K562 (cell line): Measurements from ENCODE around the gene MUCL3. TPM values are rescaled to one million over a fixed set of nuclear protein-coding genes. Genes with fewer than 3 reads are reported as not detected.
"Not testable (repeated sequence)": the region's sequence is repeated elsewhere in the genome, so short reads cannot be mapped to it uniquely, and the experiment has no call there.

Experiments used
- ATAC-seq: fragments of 200-7000 bp; cut with Tn5 transposase; 3 replicates; pipeline ENCODE4 v1.9.1; 2020; ENCODE audit warnings: moderate library complexity
- BruUV-seq: library from RNA; stranded (reverse); fragments of 400-500 nt; replicated peaks from 2 replicates; lab custom pipeline; 2021; lab: Mats Ljungman, UMichigan
- CTCF ChIA-PET: fragments of 300-600 bp; formaldehyde crosslinking; extraction: SDS; loops from one replicate; lab custom pipeline; 2021; ENCODE audit warnings: low intra/inter-chr PET ratio; lab: Yijun Ruan, JAX
- POLR2A ChIA-PET: fragments of 300-600, 350-650 bp; sonication (Branson Sonifier 250); formaldehyde crosslinking; extraction: SDS; loops from one replicate; lab custom pipeline; 2021; ENCODE audit warnings: antibody characterized with exemption, inconsistent platforms; lab: Yijun Ruan, JAX
- DNase-seq, 4 experiments: peaks; one replicate each; pipeline versions ENCODE4 v3.0.0 to v3.0.0-alpha.2; 2011 to 2018; ENCODE audit warnings: low spot score in 3 of 4, mixed read lengths in 3 of 4; ENCODE audit errors: extremely low read depth in 1 of 4
- FAIRE-seq: peaks from 2 replicates; lab custom pipeline; 2011; peaks lifted over from hg19 to GRCh38; lab: Jason Lieb, UNC
- H2AFZ ChIP-seq: 2 replicates; pipeline ENCODE4 v1.6.0; 2011; ENCODE audit warnings: low read depth, low read length, control low read depth, inconsistent platforms
- H3K27ac ChIP-seq: fragments of 200-600 bp; 3 replicates; pipeline ENCODE4 v1.8.0; 2011; ENCODE audit warnings: low read depth, mild to moderate bottlenecking, control low read depth, inconsistent platforms, low read length, moderate library complexity, mixed read lengths; ENCODE audit errors: extremely low read depth
- H3K27me3 ChIP-seq, 2 experiments: fragments of 300-600 bp in 1 of 2; 2 replicates in 1 of 2; 3 replicates in 1 of 2; pipeline versions ENCODE4 v1.6.0 to v1.8.0; 2011; ENCODE audit warnings: inconsistent platforms in 2 of 2, low read length in 2 of 2, mild to moderate bottlenecking in 1 of 2, mixed read lengths in 1 of 2, moderate library complexity in 1 of 2; ENCODE audit not compliant: control insufficient read depth in 2 of 2, insufficient read depth in 2 of 2
- H3K36me3 ChIP-seq: fragments of 300-600 bp; 3 replicates; pipeline ENCODE4 v1.8.0; 2011; ENCODE audit warnings: mild to moderate bottlenecking, low read length, inconsistent platforms; ENCODE audit not compliant: control insufficient read depth, insufficient read depth
- H3K4me1 ChIP-seq, 2 experiments: fragments of 200-600 bp in 1 of 2; replicated peaks in 1 of 2; 2 replicates in 1 of 2; 3 replicates in 1 of 2; pipeline versions ENCODE4 v1.5.1 to v1.8.0; 2011; ENCODE audit warnings: inconsistent platforms in 2 of 2, low read length in 2 of 2, mild to moderate bottlenecking in 1 of 2, mixed read lengths in 1 of 2, moderate library complexity in 1 of 2; ENCODE audit not compliant: control insufficient read depth in 2 of 2, insufficient read depth in 2 of 2
- H3K4me2 ChIP-seq: 2 replicates; pipeline ENCODE4 v1.6.1; 2011; ENCODE audit warnings: low read length, control low read depth, inconsistent platforms, mixed read lengths; ENCODE audit not compliant: insufficient read depth
- H3K4me3 ChIP-seq: fragments of 200-600 bp; sonication (generic), shearing (Covaris generic); 2 replicates; pipeline ENCODE4 v1.5.1; 2016; ENCODE audit warnings: control low read depth, inconsistent platforms
- H3K79me2 ChIP-seq: fragments of 200-600 bp; 3 replicates; pipeline ENCODE4 v1.8.0; 2011; ENCODE audit warnings: low read length, inconsistent platforms; ENCODE audit not compliant: control insufficient read depth, insufficient read depth
- H3K9ac ChIP-seq, 2 experiments: 2 replicates each; pipeline versions ENCODE4 v1.6.0 to v1.6.1; 2011; ENCODE audit warnings: low read depth in 2 of 2, low read length in 2 of 2, control low read depth in 1 of 2, inconsistent platforms in 1 of 2, mild to moderate bottlenecking in 1 of 2, mixed read lengths in 1 of 2; ENCODE audit not compliant: insufficient read depth in 1 of 2
- H3K9me1 ChIP-seq: one replicate; pipeline ENCODE4 v1.6.0; 2011; ENCODE audit warnings: inconsistent platforms, mild to moderate bottlenecking, low read length, moderate library complexity; ENCODE audit not compliant: control insufficient read depth, insufficient read depth
- H3K9me3 ChIP-seq: replicated peaks from 2 replicates; pipeline ENCODE4 v1.5.1; 2011; ENCODE audit warnings: low read depth, low read length, inconsistent platforms; ENCODE audit not compliant: control insufficient read depth, insufficient read depth
- H4K20me1 ChIP-seq: replicated peaks from 2 replicates; pipeline ENCODE4 v1.6.1; 2011; ENCODE audit warnings: low read length, inconsistent platforms, mixed read lengths; ENCODE audit not compliant: control insufficient read depth, insufficient read depth
- FUS ChIP-seq: fragments of 200-400 bp; formaldehyde crosslinking; optimal IDR thresholded peaks from 2 replicates; pipeline ENCODE3; 2017; ENCODE audit warnings: low read depth, low read length
- KAT2B ChIP-seq: IDR thresholded peaks from one replicate; pipeline ENCODE4 v1.6.1; 2012; ENCODE audit warnings: low read depth, mild to moderate bottlenecking, control low read depth, inconsistent platforms, low read length, moderate library complexity
- RFX1 ChIP-seq: fragments of 450-650 bp; IDR thresholded peaks from 2 replicates; pipeline ENCODE4 v1.6.1; 2016; ENCODE audit warnings: mild to moderate bottlenecking, moderate library complexity
- TFAM ChIP-seq: fragments of 250-450 bp; sonication (Bioruptor Pico); conservative IDR thresholded peaks from 2 replicates; pipeline ENCODE4 v1.5.0; 2021; ENCODE audit warnings: mild to moderate bottlenecking, moderate library complexity
- YY1 ChIP-seq, 3 experiments: IDR thresholded peaks; 2 replicates each; pipeline ENCODE4 v1.6.1; 2011; ENCODE audit warnings: low read length in 2 of 3, mild to moderate bottlenecking in 2 of 3, moderate library complexity in 2 of 3, borderline replicate concordance in 1 of 3, control low read depth in 1 of 3, low read depth in 1 of 3; ENCODE audit not compliant: insufficient read depth in 3 of 3, insufficient replicate concordance in 2 of 3, control insufficient read depth in 1 of 3, insufficient read length in 1 of 3; ENCODE audit errors: extremely low read depth in 1 of 3
- WGBS: fragments of 100-300 bp; shearing (Covaris generic); methylation state at CpG from one replicate; pipeline ENCODE4 v1.1.6; 2016; ENCODE audit warnings: low coverage, mixed read lengths; ENCODE audit not compliant: insufficient coverage; ENCODE audit errors: missing lambda C conversion rate; 5-methylcytosine and 5-hydroxymethylcytosine counted together
- in situ Hi-C: fragments of 300-500 bp; cut with MboI; formaldehyde crosslinking; loops from 4 replicates; pipeline ENCODE4 v1.15.0; 2018; ENCODE audit warnings: inconsistent platforms, mixed read lengths
- intact Hi-C: fragments of 100-400 bp; cut with micrococcal nuclease; formaldehyde crosslinking; loops from 2 replicates; pipeline ENCODE4 v1.14.2; 2022
- polyA plus RNA-seq, 8 experiments: library from polyadenylated mRNA; depleted of rRNA in 4 of 8; stranded (reverse) in 5 of 8; unstranded in 3 of 8; fragments of >200 nt; fragmentation: Nextera tagmentation in 2 of 8; fragmentation: Illumina TruSeq in 1 of 8; extraction: Ambion mirVana in 2 of 8; extraction: Trizol in 1 of 8; gene quantifications; 2 replicates each; pipeline versions ENCODE4 v1.2.1 to v1.2.3, GENCODE V29; 2011 to 2014; ENCODE audit warnings: inconsistent platforms in 1 of 8, missing spikeins in 1 of 8
- total RNA-seq, 7 experiments: library from RNA; depleted of rRNA in 6 of 7; stranded (reverse); fragments of >200 nt in 6 of 7; fragmentation: Illumina TruSeq in 2 of 7; extraction: Trizol in 2 of 7; gene quantifications; 2 replicates each; pipeline versions ENCODE4 v1.2.1 to v1.2.3, GENCODE V29; 2011 to 2021; ENCODE audit warnings: low replicate concordance in 1 of 7

MUCL3 gene
- total and polyA plus RNA-seq, 9 of the 15 experiments (the other 6 are each of a cell fraction or from before 2014, with no cell fraction given) = 0.07 TPM; not detected in 8

DNA sequence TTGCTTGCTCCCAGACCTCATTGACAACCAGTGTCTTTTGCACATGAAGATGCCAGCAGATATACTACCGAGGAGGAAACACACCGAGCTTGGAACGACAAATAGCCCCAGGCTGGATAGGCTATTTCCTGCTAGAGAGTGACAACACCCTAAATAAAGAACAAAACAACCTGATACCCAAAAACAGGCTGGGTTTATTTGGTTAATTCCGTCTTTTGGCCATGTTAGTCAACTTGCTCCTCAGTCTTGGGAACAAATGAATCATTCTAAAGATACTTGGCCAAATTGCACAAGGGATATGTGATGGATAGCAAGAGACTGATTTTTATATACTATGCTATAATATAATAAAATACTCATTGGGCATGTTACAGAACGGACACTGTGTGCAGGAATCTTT lies 58.0 kb downstream of the MUCL3 start:
- ChIA-PET POLR2A (interaction anchor here (0.6 to 1.7 kb wide), 4 partner anchors 8 to 39 kb away, joined by 3 to 6 read pairs (median 4); no protein-coding TSS in a partner anchor), CTCF (no interaction called here)
- Histone ChIP-seq H3K4me2 (no peak overlapping the region), H3K36me3 (no peaks in the 10 kb centered on the region), H3K9ac (no peak overlapping the region), H3K9me1 (no peaks in the 10 kb centered on the region), H2AFZ (0 out of 2 replicates have a peak overlapping the region, but pooled peaks have one; percentile 12), H4K20me1 (no peaks in the 10 kb centered on the region), H3K27ac (no peak overlapping the region), H3K27me3 (peaks cover 14 to 18% of the 10 kb centered on the region in 2 experiments; a peak in 4 of 5 replicates), H3K4me3 (no peak overlapping the region)
- in situ Hi-C loops (no loop called here), intact Hi-C loops (no loop called here)
- DNase-seq = no peak
- BruUV-seq = no TSS peak
- FAIRE-seq = no peak
- no peak for TF ChIP-seq FUS
- no peak for TF ChIP-seq KAT2B
- no peak for TF ChIP-seq TFAM
- TF ChIP-seq, all 486 proteins: peak for 0
- 0% methylated on average over 5 of the region's 5 CpGs for WGBS
- Histone ChIP-seq H3K4me1 (peaks cover 0 to 3% of the 10 kb centered on the region in 2 experiments; a peak in 2 of 5 replicates), H3K79me2 (no peaks in the 10 kb centered on the region), H3K9me3 (no peaks in the 10 kb centered on the region)
- no peak for ATAC-seq

GRCh38 chr6:31000067-31000860 lies 59.5 kb downstream of the MUCL3 start:
- intact Hi-C loops, H3K4me2 ChIP-seq, BruUV-seq, in situ Hi-C loops, DNase-seq, H4K20me1 ChIP-seq, H3K4me1 ChIP-seq, H3K4me3 ChIP-seq, H3K36me3 ChIP-seq, FAIRE-seq, H3K9me3 ChIP-seq, ATAC-seq, H3K9me1 ChIP-seq, CTCF ChIA-PET, H3K79me2 ChIP-seq, H3K9ac ChIP-seq, H3K27ac ChIP-seq: not testable (repeated sequence)
- POLR2A ChIA-PET = interaction anchor here (0.8 to 0.9 kb wide), 2 partner anchors 8 to 22 kb away, joined by 3 read pairs; no protein-coding TSS in a partner anchor
- TF ChIP-seq YY1 (IDR thresholded peaks at IDR 0.05; ENCODE audit: borderline replicate concordance in 1 of 3, control insufficient read depth in 1 of 3, extremely low read depth in 1 of 3, insufficient read depth in 3 of 3, insufficient read length in 1 of 3, insufficient replicate concordance in 2 of 3, low read depth in 1 of 3, low read length in 2 of 3) = peak in 1 of 3 experiments; percentile 62
- peak; percentile 43; the same call in 1 of the 2 replicates for TF ChIP-seq RFX1
- peak overlapping the region; percentile 72 for H2AFZ ChIP-seq
- H3K27me3 ChIP-seq = peaks cover 15 to 18% of the 10 kb centered on the region in 2 experiments; a peak in 4 of 5 replicates
- WGBS = 27% methylated on average over 21 of the region's 39 CpGs
